Stimulated activated naive CD8-positive, alpha-beta T cell treated with anti-CD3 and anti-CD28 coated beads, Interleukin-15, Interleukin-2, amounts not matched to agents 100 U/mL and 50 U/mL, for 24 hours (primary cell): Measurements from ENCODE around the gene PCGF1.
"Not testable (repeated sequence)": the region's sequence is repeated elsewhere in the genome, so short reads cannot be mapped to it uniquely, and the experiment has no call there.

Experiments used
- ATAC-seq: fragments of 150-1000 bp; cut with Tn5 transposase; one replicate; pipeline ENCODE4 v1.10.0; 2021
- DNase-seq: peaks from one replicate; pipeline ENCODE4 v3.0.0; 2021

The PCGF1 gene

DNA sequence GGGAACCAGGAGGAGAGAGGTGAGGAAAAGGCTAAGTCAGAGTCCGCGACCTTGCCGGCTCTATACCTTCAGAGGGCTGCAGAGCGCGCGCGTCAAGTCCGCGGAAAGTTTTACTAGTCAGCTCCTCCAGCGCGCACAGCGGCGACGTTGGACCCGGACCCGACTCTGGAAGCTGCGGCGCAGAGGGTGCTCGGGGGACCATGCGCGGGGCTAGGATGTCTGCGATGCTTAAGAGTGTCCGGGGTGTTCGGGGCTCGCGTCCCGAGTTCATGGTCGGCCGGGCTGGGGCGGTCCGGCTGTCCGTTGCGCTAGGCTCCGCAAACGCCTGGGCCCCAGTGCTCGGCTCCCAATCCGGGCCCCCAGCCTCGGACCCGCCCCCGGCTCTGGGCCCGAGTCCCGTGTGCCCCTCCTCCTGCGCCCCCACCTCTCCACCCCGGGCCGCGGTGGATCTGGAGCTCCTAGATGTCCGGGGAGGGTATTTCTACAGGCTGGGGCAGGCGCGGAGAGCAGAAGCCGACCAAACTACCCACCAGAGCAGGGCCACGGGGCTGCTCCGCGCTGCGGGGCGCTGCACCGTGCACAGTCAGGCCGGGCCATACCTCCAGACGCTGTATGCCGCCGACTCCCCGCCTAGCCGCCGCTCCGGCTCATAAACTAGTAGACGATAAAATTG, 8.1 kb downstream of the PCGF1 start, which contains the start of gene LBX2:
Gene LBX2 (minus strand): TSS at position 337 of the 673 bp plus-strand sequence. CDS start 66 bp downstream, at position 271.
- DNase-seq (peak; percentile 54), ATAC-seq (peak; percentile 38)

DNA sequence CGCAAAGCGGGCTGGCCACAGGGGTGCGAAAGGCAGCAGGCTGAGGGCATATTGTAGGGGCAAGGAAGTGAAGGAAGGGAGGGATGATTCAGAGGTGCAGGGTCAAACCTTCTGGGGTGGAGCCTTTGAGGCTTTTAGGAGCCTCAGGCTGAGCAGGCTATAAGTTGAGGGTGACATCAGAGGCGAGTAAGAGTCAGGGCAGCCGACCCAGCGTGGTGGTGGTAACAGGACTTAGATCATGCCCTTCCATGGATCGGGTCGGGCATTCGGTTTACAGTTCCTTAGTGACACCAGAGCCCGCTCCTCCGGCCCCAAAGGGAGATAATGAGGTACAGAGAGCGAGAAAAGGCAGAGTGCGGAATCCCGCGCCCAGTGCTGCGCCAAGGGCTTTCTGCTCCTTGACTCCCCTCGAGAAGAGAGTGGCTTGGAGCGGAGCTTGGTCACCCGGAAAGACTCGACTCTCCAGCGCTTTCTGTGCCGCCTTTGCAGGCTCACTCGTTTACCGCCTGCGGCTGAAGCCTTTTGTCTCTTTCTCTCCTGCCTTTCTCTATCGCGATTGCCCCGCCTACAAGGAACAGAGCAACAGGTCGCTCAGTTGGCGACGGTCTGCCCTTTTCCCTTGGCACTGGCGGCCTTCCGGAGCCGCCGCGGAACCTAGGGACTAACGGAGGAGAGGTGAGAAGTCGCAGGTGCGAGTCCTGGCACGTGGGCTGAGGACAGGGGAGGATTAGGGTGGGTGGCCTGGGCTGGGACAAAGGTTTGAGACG, 8.8 kb downstream of the PCGF1 start:
- peak; percentile 46 for DNase-seq
- ATAC-seq, result peak; percentile 66

DNA sequence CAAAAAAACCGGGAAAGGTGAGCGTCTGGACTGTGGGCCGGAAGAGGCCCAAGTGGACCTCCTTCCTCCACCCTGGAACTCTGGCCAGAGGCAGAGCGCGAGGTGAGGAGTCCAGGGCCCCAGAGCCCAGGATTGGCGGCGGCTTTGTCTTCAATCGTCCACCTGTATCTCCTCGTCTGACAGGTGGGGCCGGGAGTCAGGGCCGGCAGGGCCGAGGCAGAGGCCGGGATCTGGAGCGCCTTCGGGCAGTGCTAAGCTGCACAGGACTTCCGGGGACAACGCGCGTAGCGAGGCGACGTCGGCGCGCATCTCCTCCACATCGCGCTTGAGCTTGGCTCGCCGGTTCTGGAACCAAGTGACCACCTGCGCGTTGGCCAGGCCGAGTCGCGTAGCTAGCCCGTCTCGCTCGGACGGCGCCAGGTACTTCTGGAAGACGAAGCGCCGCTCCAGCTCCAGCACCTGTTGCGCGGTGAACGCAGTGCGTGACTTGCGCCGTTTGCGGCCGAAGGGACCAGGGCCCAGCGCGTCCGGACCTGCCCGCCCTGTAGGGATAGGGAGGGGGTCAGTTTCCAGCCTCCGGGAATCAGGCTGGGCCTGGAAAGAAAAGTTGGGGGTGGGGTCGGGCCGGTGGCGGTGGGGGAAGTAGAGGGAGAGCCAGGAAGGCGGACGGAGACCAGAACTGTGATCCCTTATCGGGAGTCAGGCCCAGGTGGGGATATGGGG, 9.6 kb downstream of the PCGF1 start:
- DNase-seq, result peak; percentile 39
- ATAC-seq, result no peak

- ATAC-seq, result no peak
- DNase-seq, result no peak
These were observed 10.3 kb downstream of the PCGF1 start for GRCh38 chr2:74496997-74497776.

DNA sequence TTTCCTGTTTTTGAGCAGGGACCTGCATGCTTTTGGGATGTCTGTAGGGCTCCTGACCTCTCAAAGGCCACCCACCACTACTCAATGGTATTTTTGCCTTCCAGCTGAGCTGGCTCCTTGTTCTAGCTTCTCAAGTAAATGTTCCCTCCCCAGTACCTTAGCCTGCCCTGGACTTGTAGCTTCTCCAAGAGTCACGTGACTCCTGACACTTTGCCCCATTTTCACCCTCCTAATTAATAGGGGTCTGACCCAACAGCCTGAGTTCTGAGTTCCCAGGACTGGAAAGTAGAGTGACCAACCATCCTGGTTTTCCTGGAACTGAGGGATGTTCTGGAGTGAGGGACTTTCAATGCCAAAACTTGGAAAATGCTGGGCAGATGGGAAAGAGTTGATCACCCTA, 12.1 kb downstream of the PCGF1 start:
- ATAC-seq (no peak), DNase-seq (no peak)

GRCh38 chr2:74493546-74493945, 13.9 kb downstream of the PCGF1 start:
- no peak for DNase-seq
- no peak for ATAC-seq

- ATAC-seq (no peak), DNase-seq (no peak)
These were observed 15.6 kb downstream of the PCGF1 start for GRCh38 chr2:74491648-74492544.

GRCh38 chr2:74489906-74490305, 17.6 kb downstream of the PCGF1 start:
- ATAC-seq (no peak), DNase-seq (no peak)

DNA sequence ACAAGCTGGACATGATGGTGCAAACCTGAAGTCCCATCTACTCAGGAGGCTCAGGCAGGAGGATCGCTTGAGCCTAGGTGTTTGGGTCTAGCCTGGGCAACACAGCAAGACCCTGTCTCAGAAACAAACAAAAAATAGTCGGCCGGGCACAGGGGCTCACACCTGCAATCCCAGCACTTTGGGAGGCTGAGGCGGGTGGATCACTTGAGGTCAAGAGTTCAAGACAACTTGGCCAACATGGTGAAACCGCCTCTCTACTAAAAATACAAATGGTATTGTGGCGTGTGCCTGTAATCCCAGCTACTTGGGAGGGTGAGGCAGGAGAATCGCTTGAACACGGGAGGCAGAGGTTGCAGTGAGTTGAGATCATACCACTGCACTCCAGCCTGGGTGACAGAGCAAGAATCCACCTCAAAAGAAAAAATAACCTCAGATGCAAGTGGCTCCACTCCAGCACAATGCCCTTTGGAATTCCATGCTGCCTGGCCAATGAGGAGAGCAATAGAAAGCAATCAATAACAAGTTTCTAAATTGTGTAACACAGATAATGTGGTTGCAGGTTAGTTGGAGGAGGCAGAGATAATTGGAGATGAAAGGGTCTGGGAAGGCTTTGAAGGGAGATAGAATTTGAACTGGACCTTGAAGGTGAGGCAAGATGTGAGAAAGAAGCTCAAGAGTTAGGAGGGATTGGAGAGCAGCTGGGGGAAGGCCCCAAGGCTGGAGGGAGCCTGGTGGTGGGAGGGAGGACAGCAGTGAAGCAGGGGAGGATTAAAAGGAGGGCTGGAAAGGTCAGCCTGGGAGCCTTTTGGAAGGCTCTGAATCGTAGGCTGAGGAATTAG, 18.6 kb downstream of the PCGF1 start:
- DNase-seq, result no peak
- no peak for ATAC-seq

GRCh38 chr2:74486141-74486540, 21.4 kb downstream of the PCGF1 start:
- no peak for DNase-seq
- no peak for ATAC-seq

DNA sequence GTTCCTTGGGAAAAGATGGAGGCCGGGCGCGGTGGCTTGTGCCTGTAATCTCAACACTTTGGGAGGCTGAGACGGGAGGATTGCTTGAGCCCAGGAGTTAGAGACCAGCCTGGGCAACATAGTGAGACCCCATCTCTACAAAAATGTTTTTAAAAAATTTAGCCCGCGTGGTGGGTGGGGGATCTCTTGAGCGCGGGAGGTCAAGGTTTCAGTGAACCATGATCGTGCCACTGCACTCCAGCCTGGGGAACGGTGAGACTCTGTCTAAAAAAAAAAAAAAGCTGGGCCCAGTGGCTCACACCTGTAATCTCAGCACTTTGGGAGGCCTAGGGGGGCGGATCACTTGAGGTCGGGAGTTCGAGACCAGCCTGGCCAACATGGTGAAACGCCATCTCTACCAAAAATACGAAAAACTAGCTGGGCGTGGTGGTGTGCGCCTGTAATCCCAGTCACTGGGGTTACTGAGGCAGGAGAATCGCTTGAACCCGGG, 23.8 kb downstream of the PCGF1 start:
- ATAC-seq, DNase-seq: not testable (repeated sequence)

DNA sequence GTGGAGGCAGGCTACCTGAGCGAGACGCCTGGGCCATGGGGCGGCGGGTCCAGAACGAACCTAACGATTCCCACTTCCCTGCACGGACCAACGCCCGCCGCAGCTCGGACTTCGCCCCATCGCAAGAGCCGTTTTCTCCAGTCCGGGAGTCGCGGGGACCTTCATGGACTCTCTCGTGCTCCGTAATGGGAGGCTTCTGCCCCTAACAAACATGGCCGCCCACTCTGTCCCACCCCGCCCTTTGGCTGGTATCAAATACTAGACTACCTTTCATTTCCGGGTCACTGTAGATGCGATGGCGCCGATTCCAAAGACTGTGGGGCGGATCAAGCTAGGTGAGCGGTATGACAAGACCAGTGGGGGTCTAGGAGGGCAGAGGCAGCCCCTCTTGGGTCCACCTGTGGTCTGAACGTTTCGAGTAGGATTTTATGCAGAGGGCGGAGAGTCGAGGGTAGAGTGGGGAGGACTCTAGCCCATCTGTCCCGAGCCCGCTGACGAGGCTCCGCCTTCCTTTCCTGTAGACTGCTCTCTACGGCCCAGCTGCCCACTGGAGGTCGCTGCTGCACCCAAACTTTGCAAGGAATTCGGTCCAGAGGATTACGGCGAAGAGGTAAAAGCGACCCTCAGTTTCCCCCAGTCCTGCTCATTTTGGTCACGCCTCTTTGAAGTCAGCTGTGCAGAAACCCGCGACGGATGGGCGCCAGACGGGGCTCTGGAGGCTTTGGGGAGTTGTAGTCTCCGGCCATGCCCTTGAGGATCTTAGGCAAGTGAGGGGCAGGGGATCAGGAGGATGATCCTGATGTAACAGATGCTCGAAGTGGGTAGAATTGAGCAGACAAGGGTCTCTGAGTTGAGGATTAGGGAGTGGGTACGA, 24.5 kb downstream of the PCGF1 start, which contains the start of the genes CCDC142 and TTC31:
Gene CCDC142 (minus strand): TSS at position 198 of the 874 bp plus-strand sequence. CDS start 161 bp downstream, at position 37.
Gene TTC31 (plus strand): TSS at position 281 of the 874 bp plus-strand sequence. CDS start 15 bp downstream, at position 296.
- ATAC-seq, result peak; percentile 93
- peak; percentile 94 for DNase-seq

DNA sequence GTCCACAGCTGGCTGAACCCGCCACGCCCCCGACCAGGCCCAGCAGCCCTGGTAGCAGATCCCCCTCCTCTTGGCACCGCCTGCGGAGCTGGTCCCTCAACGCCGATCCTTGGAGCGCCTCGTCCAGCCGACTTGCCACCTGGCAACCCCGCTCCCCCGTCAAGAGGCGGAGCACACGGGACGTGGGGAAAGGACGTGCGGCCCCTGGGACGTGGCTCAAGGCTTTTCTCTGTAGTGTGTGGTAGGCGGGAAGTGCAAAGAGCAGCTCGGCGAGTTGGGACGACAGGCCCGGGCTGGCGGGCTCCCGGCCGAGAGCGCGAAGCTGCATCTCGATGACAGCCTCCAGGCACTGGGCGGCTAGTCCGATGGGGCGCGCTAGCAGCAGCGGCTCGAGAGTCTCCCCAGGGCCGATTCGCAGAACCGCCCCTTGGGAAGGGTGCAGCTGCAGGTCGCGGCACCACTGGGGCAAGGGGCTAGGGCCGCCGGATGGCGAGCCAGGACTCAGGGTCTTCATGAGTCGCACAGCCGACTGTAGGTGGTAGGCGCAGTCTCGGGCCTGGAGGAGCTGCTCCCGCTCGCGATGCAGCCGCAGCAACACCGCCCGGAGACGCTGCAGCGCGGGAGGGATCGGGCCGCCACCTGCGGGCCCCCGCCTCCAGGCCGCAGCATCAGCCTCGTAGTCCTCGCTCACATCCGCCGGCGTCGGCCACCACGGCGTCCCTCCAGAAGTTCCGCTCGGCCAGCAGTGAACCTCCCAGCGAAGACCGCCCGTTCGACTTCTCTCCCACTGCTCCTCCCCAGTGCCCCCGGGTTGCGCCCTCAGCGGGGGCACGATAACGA, 25.3 kb downstream of the PCGF1 start:
- peak; percentile 68 for DNase-seq
- ATAC-seq, result peak; percentile 44

DNA sequence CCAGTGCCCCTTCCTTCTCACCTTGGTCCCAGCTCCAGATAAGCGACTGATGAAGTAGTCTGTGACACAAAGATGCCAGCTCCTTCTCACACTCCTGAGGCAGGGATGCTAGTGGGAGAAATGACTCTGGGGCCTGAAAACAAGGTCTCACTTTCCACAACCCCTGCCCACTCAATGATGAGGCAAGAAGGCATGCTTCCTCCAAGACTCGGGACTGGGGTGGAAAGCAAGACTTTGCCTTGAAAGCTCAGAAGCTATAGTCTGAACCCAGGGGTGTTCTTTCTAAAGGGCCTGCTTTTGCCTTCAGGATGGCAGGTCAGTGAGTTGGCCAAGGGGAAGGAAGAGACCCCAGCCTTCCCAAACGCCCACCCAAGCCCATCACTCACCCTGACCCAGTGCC, 26.1 kb downstream of the PCGF1 start:
- no peak for ATAC-seq
- no peak for DNase-seq

- ATAC-seq (no peak), DNase-seq (no peak)
These were observed 32.6 kb downstream of the PCGF1 start for GRCh38 chr2:74474899-74475298.

DNA sequence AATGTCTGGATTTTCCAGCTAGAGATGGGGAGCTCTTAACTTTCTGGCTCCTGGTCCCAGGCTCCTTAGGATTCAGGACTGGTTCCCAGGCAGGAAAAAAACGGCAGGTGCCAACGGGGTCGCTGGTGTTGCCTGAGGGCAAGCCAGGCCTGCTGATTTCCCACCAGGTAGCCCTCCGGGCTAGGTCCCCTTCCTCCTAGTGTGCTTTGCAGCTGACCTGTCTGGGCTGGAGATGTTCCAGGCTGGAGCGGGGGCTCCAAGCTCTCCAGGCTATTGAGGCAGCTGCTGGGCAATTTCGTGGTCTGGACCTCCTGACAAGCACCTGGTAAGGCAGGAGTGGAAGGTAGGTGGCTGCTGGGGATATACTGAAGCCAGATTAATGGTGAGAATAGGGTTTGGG, 33.0 kb downstream of the PCGF1 start:
- no peak for ATAC-seq

DNA sequence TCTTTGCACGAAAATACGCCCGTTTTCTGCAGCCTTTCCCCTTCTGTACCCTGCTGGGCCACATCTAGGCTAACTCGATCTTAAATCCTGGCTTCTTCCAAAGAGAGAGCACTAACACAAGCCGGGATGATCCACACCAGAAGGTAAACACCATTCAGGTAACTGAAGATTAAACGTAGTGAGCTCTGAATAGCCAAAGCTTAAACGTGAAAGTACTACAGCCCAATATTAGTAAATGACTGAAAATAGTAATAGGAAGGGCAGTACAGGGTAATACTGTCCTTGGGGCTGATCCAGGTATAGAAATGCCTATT, 34.6 kb downstream of the PCGF1 start:
- ATAC-seq (no peak), DNase-seq (no peak)

More for the DNA sequence above, 33.0 kb downstream of the PCGF1 start:
- DNase-seq, result no peak
